K562 (cell line): Measurements from ENCODE around the gene ZNF487. TPM values are rescaled to one million over a fixed set of nuclear protein-coding genes. Genes with fewer than 3 reads are reported as not detected.
A peak's percentile ranks its signal among the peaks of the same experiment; 100 is the strongest.

Experiments
- CBX1 ChIP-seq: sonication (generic); IDR thresholded peaks from 2 replicates; pipeline ENCODE4 v1.6.1; 2016; ENCODE audit warnings: antibody characterized with exemption, low read depth, mild to moderate bottlenecking
- CBX5 ChIP-seq: IDR thresholded peaks from 2 replicates; pipeline ENCODE4 v1.6.1; 2014; ENCODE audit warnings: low read depth, borderline replicate concordance
- DIDO1 ChIP-seq: fragments of 450-650 bp; IDR thresholded peaks from 2 replicates; pipeline ENCODE4 v1.6.1; 2016; ENCODE audit warnings: low read depth, missing biosample characterization, missing genetic modification characterization
- FOXJ2 ChIP-seq: fragments of 200-800 bp; sonication (Bioruptor generic); IDR thresholded peaks from 2 replicates; pipeline ENCODE4 v1.6.1; 2016; ENCODE audit warnings: missing genetic modification characterization, missing compliant biosample characterization
- HMG20A ChIP-seq: fragments of 450-650 bp; formaldehyde crosslinking; conservative IDR thresholded peaks from 2 replicates; pipeline ENCODE4 v1.4.0; 2020; ENCODE audit warnings: mild to moderate bottlenecking, mixed read lengths
- HNRNPK ChIP-seq: fragments of 200-400 bp; formaldehyde crosslinking; IDR thresholded peaks from one replicate; pipeline ENCODE4 v1.6.1; 2018; ENCODE audit warnings: mild to moderate bottlenecking, low read depth, low read length; ENCODE audit not compliant: poor library complexity, severe bottlenecking
- HSF4 ChIP-seq: fragments of 250-450 bp; sonication (Bioruptor Pico); IDR thresholded peaks from 2 replicates; pipeline ENCODE4 v2.1.2; 2022; ENCODE audit warnings: mild to moderate bottlenecking, moderate library complexity, borderline replicate concordance
- KLF16 ChIP-seq: IDR thresholded peaks from 2 replicates; pipeline ENCODE4 v1.6.1; 2016; ENCODE audit warnings: antibody characterized with exemption
- MYNN ChIP-seq, 2 experiments: sonication (generic); formaldehyde crosslinking in 1 of 2; IDR thresholded peaks; 2 replicates each; pipeline versions ENCODE4 v1.5.0 to v1.6.1; 2016 to 2020; ENCODE audit warnings: antibody characterized with exemption in 1 of 2, missing genetic modification reagents in 1 of 2
- NR2F6 ChIP-seq: fragments of 450-650 bp; formaldehyde crosslinking; IDR thresholded peaks from 2 replicates; pipeline ENCODE4 v1.4.0; 2020; ENCODE audit warnings: mild to moderate bottlenecking
- POLR2A ChIP-seq: fragments of 450-650 bp; conservative IDR thresholded peaks from 2 replicates; pipeline ENCODE4 v1.6.1; 2016
- POLR3G ChIP-seq: IDR thresholded peaks from 2 replicates; pipeline ENCODE4 v1.6.1; 2011; ENCODE audit not compliant: insufficient read length, insufficient replicate concordance; ENCODE audit errors: extremely low read depth
- RUNX1 ChIP-seq: sonication (generic); IDR thresholded peaks from 2 replicates; pipeline ENCODE4 v1.6.1; 2016; ENCODE audit warnings: antibody characterized with exemption, low read depth
- TEAD4 ChIP-seq, 2 experiments: sonication (generic) in 1 of 2; formaldehyde crosslinking in 1 of 2; IDR thresholded peaks; 2 replicates each; pipeline versions ENCODE4 v1.6.1 to v1.8.0; 2012 to 2022; ENCODE audit warnings: borderline replicate concordance in 1 of 2, inconsistent platforms in 1 of 2, low read length in 1 of 2, mild to moderate bottlenecking in 1 of 2, missing genetic modification reagents in 1 of 2
- WHSC1 ChIP-seq: IDR thresholded peaks from one replicate; pipeline ENCODE4 v1.6.1; 2012; ENCODE audit warnings: low read length, control low read depth, inconsistent platforms
- XRCC5 ChIP-seq: fragments of 200-400 bp; formaldehyde crosslinking; IDR thresholded peaks from 2 replicates; pipeline ENCODE4 v1.6.1; 2017; ENCODE audit warnings: low read depth, mild to moderate bottlenecking, low read length
- ZFPM2 ChIP-seq: fragments of 250-450 bp; sonication (Bioruptor Pico); IDR thresholded peaks from 2 replicates; pipeline ENCODE4 v1.5.1; 2022; ENCODE audit warnings: mild to moderate bottlenecking
- ZNF184 ChIP-seq: sonication (generic); formaldehyde crosslinking; IDR thresholded peaks from 2 replicates; pipeline ENCODE4 v1.5.0; 2020; ENCODE audit warnings: missing genetic modification reagents
- ZNF431 ChIP-seq: sonication (generic); formaldehyde crosslinking; IDR thresholded peaks from 2 replicates; pipeline ENCODE4 v1.8.0; 2022; ENCODE audit warnings: mild to moderate bottlenecking, missing genetic modification reagents
- ZNF766 ChIP-seq: fragments of 200-800 bp; sonication (Bioruptor generic); conservative IDR thresholded peaks from 2 replicates; pipeline ENCODE4 v1.6.1; 2016; ENCODE audit warnings: missing genetic modification characterization, missing compliant biosample characterization
- polyA plus RNA-seq, 8 experiments: library from polyadenylated mRNA; depleted of rRNA in 4 of 8; stranded (reverse) in 5 of 8; unstranded in 3 of 8; fragments of >200 nt; fragmentation: Nextera tagmentation in 2 of 8; fragmentation: Illumina TruSeq in 1 of 8; extraction: Ambion mirVana in 2 of 8; extraction: Trizol in 1 of 8; gene quantifications; 2 replicates each; pipeline versions ENCODE4 v1.2.1 to v1.2.3, GENCODE V29; 2011 to 2014; ENCODE audit warnings: inconsistent platforms in 1 of 8, missing spikeins in 1 of 8
- total RNA-seq, 7 experiments: library from RNA; depleted of rRNA in 6 of 7; stranded (reverse); fragments of >200 nt in 6 of 7; fragmentation: Illumina TruSeq in 2 of 7; extraction: Trizol in 2 of 7; gene quantifications; 2 replicates each; pipeline versions ENCODE4 v1.2.1 to v1.2.3, GENCODE V29; 2011 to 2021; ENCODE audit warnings: low replicate concordance in 1 of 7
- TF ChIP-seq, protein P1 (sequence below), 3 experiments: fragments of 200-800 bp in 1 of 3; sonication (Bioruptor generic) in 1 of 3; sonication (generic) in 1 of 3; formaldehyde crosslinking in 1 of 3; IDR thresholded peaks; 2 replicates each; pipeline versions ENCODE4 v1.6.1 to v1.8.0; 2016 to 2022; ENCODE audit warnings: mild to moderate bottlenecking in 2 of 3, missing compliant biosample characterization in 2 of 3, missing genetic modification characterization in 2 of 3, missing genetic modification reagents in 1 of 3
- TF ChIP-seq, protein P2 (sequence below): fragments of 250-450 bp; sonication (Bioruptor Pico); IDR thresholded peaks from 2 replicates; pipeline ENCODE4 v1.9.0; 2021; ENCODE audit warnings: mild to moderate bottlenecking, inconsistent platforms
- TF ChIP-seq, protein P3 (sequence below), 3 experiments: IDR thresholded peaks in 2 of 3; conservative IDR thresholded peaks in 1 of 3; 2 replicates each; pipeline ENCODE4 v1.5.1; 2011 to 2012; ENCODE audit warnings: low read length in 3 of 3, mild to moderate bottlenecking in 3 of 3, control low read depth in 2 of 3, improper control_type of control experiment in 1 of 3, inconsistent platforms in 1 of 3, low read depth in 1 of 3, mixed read lengths in 1 of 3, moderate library complexity in 1 of 3; ENCODE audit not compliant: insufficient read depth in 2 of 3

The ZNF487 gene
- total and polyA plus RNA-seq, 9 of the 15 experiments (the other 6 are each of a cell fraction or from before 2014, with no cell fraction given): 1.9 to 6.5 (median 4.2) TPM

DNA sequence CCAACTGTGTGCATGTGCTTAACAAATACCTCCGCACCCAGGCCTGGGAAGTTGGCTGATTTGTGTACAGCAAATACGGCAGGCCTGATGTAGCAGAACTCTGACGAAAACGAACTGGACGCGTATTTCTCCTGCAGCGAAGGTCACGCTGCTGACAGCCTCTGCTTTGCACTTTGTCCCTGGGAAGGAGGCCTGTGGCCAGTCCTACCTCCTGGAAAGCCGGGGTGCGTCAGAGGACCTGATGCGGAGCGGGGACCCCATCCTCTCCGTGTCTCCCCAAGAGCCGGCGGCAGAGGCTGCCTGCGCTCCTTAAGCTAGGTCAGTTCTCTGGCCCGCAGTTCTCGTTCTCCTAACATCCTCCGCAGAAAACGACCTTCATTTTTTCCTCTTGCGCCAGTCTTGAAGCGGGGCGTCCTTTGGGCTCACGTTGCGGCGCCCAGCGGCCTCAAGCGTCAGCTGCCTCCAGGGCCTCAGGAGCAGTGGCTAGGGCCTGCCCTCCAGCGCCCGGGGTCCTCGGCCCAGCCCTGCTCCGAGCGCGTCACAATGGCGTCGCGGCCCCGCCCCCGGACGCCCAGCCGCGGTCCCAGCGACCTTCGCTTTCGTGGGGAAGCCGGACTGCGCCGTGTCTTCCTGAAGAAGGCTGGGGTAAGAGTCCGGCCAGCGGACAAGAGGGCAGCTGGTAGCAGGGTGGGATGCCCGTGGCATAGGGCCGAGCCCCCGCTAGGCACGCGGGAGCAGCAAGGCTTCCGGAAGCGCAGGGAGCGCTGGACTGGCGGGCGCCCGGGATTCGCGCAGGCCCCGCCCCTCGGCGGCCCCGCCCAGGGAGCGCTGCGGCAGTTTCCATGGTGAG, at the start of gene ZNF487 (continued):
- TF ChIP-seq HNRNPK (no peak), ZNF184 (CRISPR knock-in tag) (no peak), ZNF431 (CRISPR knock-in tag) (peak; percentile 76), NR2F6 (CRISPR knock-in tag) (no peak), KLF16 (no peak), HSF4 (CRISPR knock-in tag) (no peak), FOXJ2 (tag) (peak; percentile 100), ZNF766 (CRISPR knock-in tag) (peak; percentile 66; the same call in 1 of the 2 replicates), TEAD4 (IDR thresholded peaks at IDR 0.05; ENCODE audit: low read length) (0 out of 2 replicates have a peak, but pooled peaks have one; percentile 17), TEAD4 (CRISPR knock-in tag; IDR thresholded peaks at IDR 0.05; ENCODE audit: borderline replicate concordance) (no peak), DIDO1 (0 out of 2 replicates have a peak, but pooled peaks have one; percentile 29), RUNX1 (no peak), CBX5 (peak; percentile 83), WHSC1 (no peak), CBX1 (peak; percentile 85; the same call in 1 of the 2 replicates), XRCC5 (0 out of 2 replicates have a peak, but pooled peaks have one; percentile 29), MYNN (IDR thresholded peaks at IDR 0.05) (peak; percentile 85; the same call in 1 of the 2 replicates), MYNN (CRISPR knock-in tag; IDR thresholded peaks at IDR 0.05) (no peak), POLR3G (no peak), HMG20A (CRISPR knock-in tag) (no peak), POLR2A (peak; percentile 96), ZFPM2 (CRISPR knock-in tag) (no peak)
- TF ChIP-seq, protein P1, sequence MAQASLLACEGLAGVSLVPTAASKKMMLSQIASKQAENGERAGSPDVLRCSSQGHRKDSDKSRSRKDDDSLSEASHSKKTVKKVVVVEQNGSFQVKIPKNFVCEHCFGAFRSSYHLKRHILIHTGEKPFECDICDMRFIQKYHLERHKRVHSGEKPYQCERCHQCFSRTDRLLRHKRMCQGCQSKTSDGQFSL (CRISPR knock-in tag; IDR thresholded peaks at IDR 0.05): 0 out of 2 replicates have a peak, but pooled peaks have one; percentile 60
- TF ChIP-seq, protein P1 (tag; IDR thresholded peaks at IDR 0.05): no peak
- TF ChIP-seq, protein P2, sequence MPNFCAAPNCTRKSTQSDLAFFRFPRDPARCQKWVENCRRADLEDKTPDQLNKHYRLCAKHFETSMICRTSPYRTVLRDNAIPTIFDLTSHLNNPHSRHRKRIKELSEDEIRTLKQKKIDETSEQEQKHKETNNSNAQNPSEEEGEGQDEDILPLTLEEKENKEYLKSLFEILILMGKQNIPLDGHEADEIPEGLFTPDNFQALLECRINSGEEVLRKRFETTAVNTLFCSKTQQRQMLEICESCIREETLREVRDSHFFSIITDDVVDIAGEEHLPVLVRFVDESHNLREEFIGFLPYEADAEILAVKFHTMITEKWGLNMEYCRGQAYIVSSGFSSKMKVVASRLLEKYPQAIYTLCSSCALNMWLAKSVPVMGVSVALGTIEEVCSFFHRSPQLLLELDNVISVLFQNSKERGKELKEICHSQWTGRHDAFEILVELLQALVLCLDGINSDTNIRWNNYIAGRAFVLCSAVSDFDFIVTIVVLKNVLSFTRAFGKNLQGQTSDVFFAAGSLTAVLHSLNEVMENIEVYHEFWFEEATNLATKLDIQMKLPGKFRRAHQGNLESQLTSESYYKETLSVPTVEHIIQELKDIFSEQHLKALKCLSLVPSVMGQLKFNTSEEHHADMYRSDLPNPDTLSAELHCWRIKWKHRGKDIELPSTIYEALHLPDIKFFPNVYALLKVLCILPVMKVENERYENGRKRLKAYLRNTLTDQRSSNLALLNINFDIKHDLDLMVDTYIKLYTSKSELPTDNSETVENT (CRISPR knock-in tag): peak; percentile 46
- TF ChIP-seq, protein P3, sequence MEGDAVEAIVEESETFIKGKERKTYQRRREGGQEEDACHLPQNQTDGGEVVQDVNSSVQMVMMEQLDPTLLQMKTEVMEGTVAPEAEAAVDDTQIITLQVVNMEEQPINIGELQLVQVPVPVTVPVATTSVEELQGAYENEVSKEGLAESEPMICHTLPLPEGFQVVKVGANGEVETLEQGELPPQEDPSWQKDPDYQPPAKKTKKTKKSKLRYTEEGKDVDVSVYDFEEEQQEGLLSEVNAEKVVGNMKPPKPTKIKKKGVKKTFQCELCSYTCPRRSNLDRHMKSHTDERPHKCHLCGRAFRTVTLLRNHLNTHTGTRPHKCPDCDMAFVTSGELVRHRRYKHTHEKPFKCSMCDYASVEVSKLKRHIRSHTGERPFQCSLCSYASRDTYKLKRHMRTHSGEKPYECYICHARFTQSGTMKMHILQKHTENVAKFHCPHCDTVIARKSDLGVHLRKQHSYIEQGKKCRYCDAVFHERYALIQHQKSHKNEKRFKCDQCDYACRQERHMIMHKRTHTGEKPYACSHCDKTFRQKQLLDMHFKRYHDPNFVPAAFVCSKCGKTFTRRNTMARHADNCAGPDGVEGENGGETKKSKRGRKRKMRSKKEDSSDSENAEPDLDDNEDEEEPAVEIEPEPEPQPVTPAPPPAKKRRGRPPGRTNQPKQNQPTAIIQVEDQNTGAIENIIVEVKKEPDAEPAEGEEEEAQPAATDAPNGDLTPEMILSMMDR (IDR thresholded peaks at IDR 0.05 in 2 of 3, conservative IDR thresholded peaks at IDR 0.05 in 1 of 3; ENCODE audit: insufficient read depth in 2 of 3, low read depth in 1 of 3, low read length in 3 of 3): peak; percentile 51 to 93 (median 76); a peak in 5 of 6 replicates
